T-helper 22 cell (primary cell): ENCODE data around the gene IFNA6.
A peak's percentile ranks its signal among the peaks of the same experiment; 100 is the strongest.
"Not testable (repeated sequence)": the region's sequence is repeated elsewhere in the genome, so short reads cannot be mapped to it uniquely, and the experiment has no call there.

Source experiments
- DNase-seq: peaks from one replicate; pipeline ENCODE4 v3.0.0-alpha.2; 2020; ENCODE audit warnings: low read depth

IFNA6 gene

GRCh38 chr9:21350787-21351186 lies at the start of gene IFNA6:
IFNA6 (minus strand) TSS chr9:21350887; CDS start chr9:21350887, 0 bp downstream.
- DNase-seq = no peak

- DNase-seq = no peak
These were observed 49.3 kb upstream of the IFNA6 start for GRCh38 chr9:21399956-21400355.

GRCh38 chr9:21398955-21399489 lies 48.3 kb upstream of the IFNA6 start:
- no peak for DNase-seq

- peak; percentile 9 for DNase-seq
These were observed 45.4 kb upstream of the IFNA6 start for GRCh38 chr9:21395778-21396717.

- no peak for DNase-seq
These were observed 41.6 kb upstream of the IFNA6 start for GRCh38 chr9:21392270-21392669.

GRCh38 chr9:21385131-21385670 lies 34.5 kb upstream of the IFNA6 start, which contains the start of gene IFNA2:
IFNA2 (minus strand) TSS chr9:21385398; CDS start chr9:21385329, 69 bp downstream.
- no peak for DNase-seq

GRCh38 chr9:21383627-21384026 lies 32.9 kb upstream of the IFNA6 start:
- DNase-seq = no peak

- DNase-seq = no peak
These were observed 31.0 kb upstream of the IFNA6 start for GRCh38 chr9:21381448-21382339.

GRCh38 chr9:21371467-21371866 lies 20.8 kb upstream of the IFNA6 start:
- DNase-seq = not testable (repeated sequence)

GRCh38 chr9:21367957-21368356 lies 17.3 kb upstream of the IFNA6 start, which contains the start of gene IFNA13:
IFNA13 (minus strand) TSS chr9:21368057; CDS start chr9:21368010, 47 bp downstream.
- no peak for DNase-seq

- not testable (repeated sequence) for DNase-seq
These were observed 16.5 kb upstream of the IFNA6 start for GRCh38 chr9:21367169-21367568.

- DNase-seq = no peak
These were observed 11.6 kb upstream of the IFNA6 start for GRCh38 chr9:21362287-21362686.

GRCh38 chr9:21357479-21358460 lies 7.1 kb upstream of the IFNA6 start:
- DNase-seq = no peak

GRCh38 chr9:21348430-21348970 lies 2.2 kb downstream of the IFNA6 start:
- no peak for DNase-seq

GRCh38 chr9:21340735-21341134 lies 10.0 kb downstream of the IFNA6 start:
- no peak for DNase-seq

- DNase-seq = no peak
These were observed 14.2 kb downstream of the IFNA6 start for GRCh38 chr9:21336457-21336856.

GRCh38 chr9:21334701-21335632 lies 15.7 kb downstream of the IFNA6 start, which contains the start of gene KLHL9:
KLHL9 (minus strand) TSS chr9:21335404; CDS start chr9:21334859, 545 bp downstream.
- peak; percentile 77 for DNase-seq

GRCh38 chr9:21333226-21333625 lies 17.5 kb downstream of the IFNA6 start:
- DNase-seq = no peak
